Heart left ventricle (tissue), 13 donors: ENCODE measurements around the gene CYSRT1.

Experiments
- POLR2A ChIP-seq, 2 donors: fragments of 450-650 bp; IDR thresholded peaks; one replicate each; pipeline ENCODE4 v1.6.1; 2017; ENCODE audit warnings: antibody characterized with exemption in 2 of 2, mild to moderate bottlenecking in 2 of 2, moderate library complexity in 2 of 2
- TF ChIP-seq, protein P1 (sequence below), 12 donors: fragments of 200-600 bp; sonication (generic) in 4 of 12; IDR thresholded peaks; one replicate each; pipeline versions ENCODE4 v1.5.0 to v1.8.0; 2018 to 2022; ENCODE audit warnings: antibody characterized with exemption in 12 of 12, mild to moderate bottlenecking in 5 of 12
- donor health status: ischemic (EF 13 %, LVEDD 7.1; RV severe dilation, severe dysfunction).
- donor health status: DM: no; HTN: yes; CAD: no.
- donor health status: DM: no; HTN: no; CAD: no.
- donor health status: ischemic (EF 25% LVEDD 6.9; RV normal size, moderate dysfunction).
- donor health status: ischemic (EF 25% LVEDD 5.7; RV mildly dilated, moderate dysfunction).
- donor health status: ischemic (EF 35%, LVEDD 5.7; RV mildly dilated, moderate dysfunction).
- donor health status: nonischemic (EF 11% LVEDD 7.7; RV severe dilation, severe dysfunction).
- donor health status: DM: yes; HTN: yes; CAD: no.
- donor health status: PGD.
- donor health status: ischemic (EF 29% LVEDD 5.4; RV normal size, mild dysfunction).
- donor health status: nonischemic (EF 23%, LVEDD 6.1; RV moderate dilation, normal function).

- TF ChIP-seq POLR2A (IDR thresholded peaks at IDR 0.05), result peak in 1 of 2 donors; percentile 18
- TF ChIP-seq, protein P1, sequence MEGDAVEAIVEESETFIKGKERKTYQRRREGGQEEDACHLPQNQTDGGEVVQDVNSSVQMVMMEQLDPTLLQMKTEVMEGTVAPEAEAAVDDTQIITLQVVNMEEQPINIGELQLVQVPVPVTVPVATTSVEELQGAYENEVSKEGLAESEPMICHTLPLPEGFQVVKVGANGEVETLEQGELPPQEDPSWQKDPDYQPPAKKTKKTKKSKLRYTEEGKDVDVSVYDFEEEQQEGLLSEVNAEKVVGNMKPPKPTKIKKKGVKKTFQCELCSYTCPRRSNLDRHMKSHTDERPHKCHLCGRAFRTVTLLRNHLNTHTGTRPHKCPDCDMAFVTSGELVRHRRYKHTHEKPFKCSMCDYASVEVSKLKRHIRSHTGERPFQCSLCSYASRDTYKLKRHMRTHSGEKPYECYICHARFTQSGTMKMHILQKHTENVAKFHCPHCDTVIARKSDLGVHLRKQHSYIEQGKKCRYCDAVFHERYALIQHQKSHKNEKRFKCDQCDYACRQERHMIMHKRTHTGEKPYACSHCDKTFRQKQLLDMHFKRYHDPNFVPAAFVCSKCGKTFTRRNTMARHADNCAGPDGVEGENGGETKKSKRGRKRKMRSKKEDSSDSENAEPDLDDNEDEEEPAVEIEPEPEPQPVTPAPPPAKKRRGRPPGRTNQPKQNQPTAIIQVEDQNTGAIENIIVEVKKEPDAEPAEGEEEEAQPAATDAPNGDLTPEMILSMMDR (IDR thresholded peaks at IDR 0.05), result peak; percentile 91 to 100 (median 98)
Measured at GRCh38 chr9:137236238-137236935, 11.4 kb downstream of the CYSRT1 start.
